NCI-H128 (cell line): ENCODE results near the gene PTHLH.

ENCODE experiments used
- DNase-seq: peaks from one replicate; lab custom pipeline; 2025; ENCODE audit not compliant: unreplicated experiment; lab: John Stamatoyannopoulos, UW

The PTHLH gene

GRCh38 chr12:27972721-27973120, at the start of gene PTHLH:
PTHLH (minus strand) TSS chr12:27972733; CDS start chr12:27969494, 3,239 bp downstream.
- DNase-seq: no peak

GRCh38 chr12:28021704-28022103, 49.2 kb upstream of the PTHLH start:
- no peak for DNase-seq

- no peak for DNase-seq
These were observed 45.3 kb upstream of the PTHLH start for GRCh38 chr12:28017873-28018255.

- DNase-seq: no peak
These were observed 44.8 kb upstream of the PTHLH start for GRCh38 chr12:28017126-28017872.

- no peak for DNase-seq
These were observed 42.6 kb upstream of the PTHLH start for GRCh38 chr12:28015165-28015564.

GRCh38 chr12:28014196-28014595, 41.7 kb upstream of the PTHLH start:
- DNase-seq: no peak

GRCh38 chr12:28012333-28012918, 39.9 kb upstream of the PTHLH start:
- DNase-seq: no peak

GRCh38 chr12:28010036-28010435, 37.5 kb upstream of the PTHLH start:
- no peak for DNase-seq

- DNase-seq: no peak
These were observed 27.4 kb upstream of the PTHLH start for GRCh38 chr12:27999970-28000369.

- DNase-seq: no peak
These were observed 27.0 kb upstream of the PTHLH start for GRCh38 chr12:27999521-27999920.

GRCh38 chr12:27998658-27999057, 26.1 kb upstream of the PTHLH start:
- no peak for DNase-seq

- DNase-seq: no peak
These were observed 25.6 kb upstream of the PTHLH start for GRCh38 chr12:27998170-27998569.

GRCh38 chr12:27996761-27997160, 24.2 kb upstream of the PTHLH start:
- no peak for DNase-seq

- no peak for DNase-seq
These were observed 22.9 kb upstream of the PTHLH start for GRCh38 chr12:27995406-27995805.

GRCh38 chr12:27988594-27989233, 16.2 kb upstream of the PTHLH start:
- no peak for DNase-seq

GRCh38 chr12:27987331-27987730, 14.8 kb upstream of the PTHLH start:
- no peak for DNase-seq

- DNase-seq: no peak
These were observed 11.7 kb upstream of the PTHLH start for GRCh38 chr12:27984275-27984674.

- no peak for DNase-seq
These were observed 10.4 kb upstream of the PTHLH start for GRCh38 chr12:27982951-27983350.

- no peak for DNase-seq
These were observed 9.9 kb upstream of the PTHLH start for GRCh38 chr12:27982385-27982784.

GRCh38 chr12:27981874-27982273, 9.3 kb upstream of the PTHLH start:
- no peak for DNase-seq

- no peak for DNase-seq
These were observed 6.6 kb upstream of the PTHLH start for GRCh38 chr12:27979145-27979544.
